ENCODE results near the gene PLVAP. TPM values are rescaled to one million over a fixed set of nuclear protein-coding genes. Genes with fewer than 3 reads are reported as not detected.

The PLVAP gene
- total RNA-seq, 1 donor from 2014 or later: 0.94 TPM

DNA sequence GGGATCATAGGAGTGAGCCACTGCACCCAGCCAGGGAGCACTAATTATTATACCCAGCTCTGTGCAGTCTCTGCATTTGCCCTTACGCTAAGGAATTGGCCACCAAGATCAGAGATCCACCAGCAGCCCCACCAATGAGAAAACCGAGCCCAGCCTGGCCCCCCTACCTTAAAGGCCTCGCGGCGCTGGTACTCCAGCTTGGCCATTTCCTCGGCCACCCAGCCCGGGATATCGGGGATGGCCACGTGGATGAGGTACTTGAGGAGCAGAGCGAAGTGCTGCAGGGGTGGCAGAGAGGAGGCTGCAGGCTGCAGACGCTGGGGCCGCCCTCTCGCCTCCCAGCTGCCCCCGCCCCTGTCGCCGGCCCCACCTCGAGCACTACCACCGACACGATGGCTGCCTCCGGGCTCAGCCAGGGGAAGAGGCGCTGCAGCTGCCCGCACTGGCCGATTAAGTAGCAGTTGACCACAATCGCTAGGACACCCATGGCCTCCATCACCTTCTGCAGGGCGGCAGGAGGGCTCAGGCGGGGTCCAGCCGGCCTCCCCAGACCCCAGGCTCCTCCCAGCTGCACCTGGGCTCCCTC is 50.0 kb downstream of the PLVAP start:
- H3K27me3 Mint-ChIP-seq (ENCODE audit: low read depth): peaks cover 14% of the 10 kb centered on the region
- no peak for TF ChIP-seq CTCF (IDR thresholded peaks at IDR 0.05; ENCODE audit: unreplicated experiment)
- DNase-seq (ENCODE audit: low spot score in 2 of 2, unreplicated experiment in 2 of 2): no peak
- H3K4me1 Mint-ChIP-seq: peaks cover 11% of the 10 kb centered on the region
- H3K4me3 Mint-ChIP-seq: peak overlapping the region; percentile 84
- peaks cover 6% of the 10 kb centered on the region for H3K36me3 Mint-ChIP-seq
- H3K27ac Mint-ChIP-seq: peak overlapping the region; percentile 96
- H3K9me3 Mint-ChIP-seq: no peaks in the 10 kb centered on the region

DNA sequence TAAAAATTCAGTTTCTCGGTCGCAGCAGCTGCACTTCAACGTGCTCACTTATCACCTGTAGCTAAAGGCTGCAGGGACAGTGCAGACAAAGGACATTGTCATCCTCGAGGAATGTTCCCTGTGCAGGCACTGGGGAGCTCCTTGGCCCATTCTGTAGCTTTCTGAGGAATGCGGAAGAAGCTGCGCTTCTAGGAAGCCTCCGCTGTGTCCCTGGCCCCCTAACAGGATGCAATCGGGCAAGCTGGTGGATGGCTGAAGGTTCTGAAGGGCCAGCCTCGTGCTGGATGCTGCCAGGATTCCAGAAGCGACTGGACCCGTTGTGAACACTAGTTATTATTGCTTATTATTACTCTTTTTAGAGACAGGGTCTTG is 50.6 kb downstream of the PLVAP start:
- H3K4me1 Mint-ChIP-seq: peaks cover 11% of the 10 kb centered on the region
- H3K36me3 Mint-ChIP-seq: peaks cover 6% of the 10 kb centered on the region
- no peak for DNase-seq (ENCODE audit: low spot score in 2 of 2, unreplicated experiment in 2 of 2)
- no peaks in the 10 kb centered on the region for H3K9me3 Mint-ChIP-seq
- H3K4me3 Mint-ChIP-seq: peak overlapping the region; percentile 37
- H3K27me3 Mint-ChIP-seq (ENCODE audit: low read depth): peaks cover 14% of the 10 kb centered on the region
- peak overlapping the region; percentile 43 for H3K27ac Mint-ChIP-seq
- TF ChIP-seq CTCF (IDR thresholded peaks at IDR 0.05; ENCODE audit: unreplicated experiment): no peak

DNA sequence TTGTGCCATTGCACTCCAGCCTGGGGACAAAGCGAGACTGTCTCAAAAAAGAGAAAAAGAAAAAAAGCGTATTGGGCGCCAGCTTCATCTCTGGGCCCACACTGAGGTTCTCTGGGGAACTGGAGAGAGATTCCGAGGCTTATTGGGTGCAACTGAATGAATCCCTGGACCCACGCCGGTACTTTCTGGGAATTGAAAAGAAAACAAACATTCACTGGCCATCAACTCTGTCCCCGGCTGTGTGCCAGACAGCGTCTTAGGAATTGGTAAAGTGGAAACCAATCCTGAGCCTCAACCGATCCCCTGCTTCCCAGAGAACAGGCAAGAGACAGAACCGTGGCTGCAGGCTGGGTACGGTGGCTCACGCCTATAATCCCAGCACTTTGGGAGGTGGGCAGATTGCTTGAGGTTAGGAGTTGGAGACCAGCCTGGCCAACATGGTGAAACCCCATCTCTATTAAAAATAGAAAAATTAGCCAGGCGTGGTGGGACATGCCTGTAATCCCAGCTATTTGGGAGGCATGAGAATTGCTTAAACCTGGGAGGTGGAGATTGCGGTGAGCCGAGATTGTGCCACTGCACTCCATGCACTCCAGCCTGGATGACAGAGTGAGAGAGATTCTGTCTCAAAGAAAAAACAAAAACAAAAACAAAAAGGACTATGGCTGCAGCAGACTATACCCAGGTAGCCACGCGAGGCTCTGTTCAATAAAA is 51.1 kb downstream of the PLVAP start:
- H3K27me3 Mint-ChIP-seq (ENCODE audit: low read depth): peaks cover 14% of the 10 kb centered on the region
- no peak for TF ChIP-seq CTCF (IDR thresholded peaks at IDR 0.05; ENCODE audit: unreplicated experiment)
- DNase-seq (ENCODE audit: low spot score in 2 of 2, unreplicated experiment in 2 of 2): no peak
- peaks cover 6% of the 10 kb centered on the region for H3K36me3 Mint-ChIP-seq
- H3K4me1 Mint-ChIP-seq: peaks cover 11% of the 10 kb centered on the region
- H3K9me3 Mint-ChIP-seq: no peaks in the 10 kb centered on the region
- H3K4me3 Mint-ChIP-seq: peak overlapping the region; percentile 10
- H3K27ac Mint-ChIP-seq: peak overlapping the region; percentile 26

GRCh38 chr19:17325133-17325532 is 52.0 kb downstream of the PLVAP start:
- H3K4me3 Mint-ChIP-seq: no peak overlapping the region
- peaks cover 11% of the 10 kb centered on the region for H3K4me1 Mint-ChIP-seq
- no peak overlapping the region for H3K27ac Mint-ChIP-seq
- H3K9me3 Mint-ChIP-seq: no peaks in the 10 kb centered on the region
- H3K36me3 Mint-ChIP-seq: peaks cover 2% of the 10 kb centered on the region
- peaks cover 9% of the 10 kb centered on the region for H3K27me3 Mint-ChIP-seq (ENCODE audit: low read depth)
- DNase-seq (ENCODE audit: low spot score in 2 of 2, unreplicated experiment in 2 of 2): no peak
- TF ChIP-seq CTCF (IDR thresholded peaks at IDR 0.05; ENCODE audit: unreplicated experiment): no peak

- no peaks in the 10 kb centered on the region for H3K9me3 Mint-ChIP-seq
- no peak overlapping the region for H3K4me3 Mint-ChIP-seq
- H3K4me1 Mint-ChIP-seq: peaks cover 11% of the 10 kb centered on the region
- no peak for DNase-seq (ENCODE audit: low spot score in 2 of 2, unreplicated experiment in 2 of 2)
- no peak overlapping the region for H3K27ac Mint-ChIP-seq
- H3K36me3 Mint-ChIP-seq: peaks cover 5% of the 10 kb centered on the region
- TF ChIP-seq CTCF (IDR thresholded peaks at IDR 0.05; ENCODE audit: unreplicated experiment): no peak
- peaks cover 5% of the 10 kb centered on the region for H3K27me3 Mint-ChIP-seq (ENCODE audit: low read depth)
These were observed 52.6 kb downstream of the PLVAP start for GRCh38 chr19:17324357-17325114.
